Adipocyte (in vitro differentiated cells): ENCODE data around the gene LGALS1.

Source experiments
- DNase-seq: peaks from one replicate; pipeline ENCODE4 v3.0.0-alpha.2; 2015; ENCODE audit warnings: low read depth
- H3K27me3 ChIP-seq: replicated peaks from 2 replicates; pipeline ENCODE4 v1.7.0; 2013; ENCODE audit warnings: mild to moderate bottlenecking, low read length, moderate library complexity; ENCODE audit not compliant: control insufficient read depth, insufficient read depth
- H3K36me3 ChIP-seq: 2 replicates; pipeline ENCODE4 v1.7.0; 2013; ENCODE audit warnings: low read length, mild to moderate bottlenecking, moderate library complexity; ENCODE audit not compliant: control insufficient read depth, insufficient read depth, severe bottlenecking
- H3K4me1 ChIP-seq: 2 replicates; pipeline ENCODE4 v1.7.0; 2013; ENCODE audit warnings: mild to moderate bottlenecking, low read length, moderate library complexity; ENCODE audit not compliant: control insufficient read depth, insufficient read depth
- H3K4me3 ChIP-seq: 2 replicates; pipeline ENCODE4 v1.7.0; 2013; ENCODE audit warnings: mild to moderate bottlenecking, low read length, moderate library complexity
- H3K9ac ChIP-seq: 2 replicates; pipeline ENCODE4 v1.7.0; 2013; ENCODE audit warnings: mild to moderate bottlenecking, low read length, moderate library complexity
- H3K9me3 ChIP-seq: 2 replicates; pipeline ENCODE4 v1.7.0; 2013; ENCODE audit warnings: mild to moderate bottlenecking, low read length, moderate library complexity; ENCODE audit not compliant: control insufficient read depth

LGALS1 gene

GRCh38 chr22:37657590-37658132 is 17.8 kb upstream of the LGALS1 start:
- peaks cover 23% of the 10 kb centered on the region for H3K4me1 ChIP-seq
- peak overlapping the region; percentile 78 for H3K9ac ChIP-seq
- peak overlapping the region; percentile 81 for H3K4me3 ChIP-seq
- H3K36me3 ChIP-seq = peaks cover 5% of the 10 kb centered on the region
- no peaks in the 10 kb centered on the region for H3K9me3 ChIP-seq
- DNase-seq = no peak
- no peaks in the 10 kb centered on the region for H3K27me3 ChIP-seq

- Histone ChIP-seq H3K27me3 (no peaks in the 10 kb centered on the region), H3K4me3 (peak within 1 kb of the TSS; percentile 81), H3K9ac (peak within 1 kb of the TSS; percentile 82), H3K9me3 (no peaks in the 10 kb centered on the region), H3K36me3 (peaks cover 2% of the 10 kb centered on the region), H3K4me1 (peaks cover 23% of the 10 kb centered on the region)
- DNase-seq = peak; percentile 100
These were observed 17.0 kb upstream of the LGALS1 start, which contains the start of gene PDXP for GRCh38 chr22:37658133-37659065. TSS of gene PDXP (plus strand) at chr22:37658723. CDS start at chr22:37658783, 60 bp downstream.

- Histone ChIP-seq H3K4me3 (peak overlapping the region; percentile 81), H3K9me3 (no peaks in the 10 kb centered on the region), H3K4me1 (peaks cover 23% of the 10 kb centered on the region), H3K27me3 (no peaks in the 10 kb centered on the region), H3K36me3 (no peaks in the 10 kb centered on the region), H3K9ac (peak overlapping the region; percentile 82)
- no peak for DNase-seq
These were observed 16.2 kb upstream of the LGALS1 start for GRCh38 chr22:37659066-37659896.

- no peaks in the 10 kb centered on the region for H3K36me3 ChIP-seq
- H3K27me3 ChIP-seq = no peaks in the 10 kb centered on the region
- no peaks in the 10 kb centered on the region for H3K9me3 ChIP-seq
- peak overlapping the region; percentile 82 for H3K9ac ChIP-seq
- peak overlapping the region; percentile 81 for H3K4me3 ChIP-seq
- no peak for DNase-seq
- peaks cover 28% of the 10 kb centered on the region for H3K4me1 ChIP-seq
These were observed 15.3 kb upstream of the LGALS1 start for GRCh38 chr22:37659897-37660708.

GRCh38 chr22:37660709-37661045 is 14.8 kb upstream of the LGALS1 start:
- H3K4me1 ChIP-seq = peaks cover 28% of the 10 kb centered on the region
- no peaks in the 10 kb centered on the region for H3K9me3 ChIP-seq
- H3K36me3 ChIP-seq = peaks cover under 1% of the 10 kb centered on the region
- no peak overlapping the region for H3K9ac ChIP-seq
- DNase-seq = no peak
- no peak overlapping the region for H3K4me3 ChIP-seq
- H3K27me3 ChIP-seq = no peaks in the 10 kb centered on the region

- peak; percentile 79 for DNase-seq
- Histone ChIP-seq H3K27me3 (no peaks in the 10 kb centered on the region), H3K4me1 (peaks cover 28% of the 10 kb centered on the region), H3K9me3 (no peaks in the 10 kb centered on the region), H3K9ac (peak overlapping the region; percentile 24), H3K36me3 (peaks cover 7% of the 10 kb centered on the region), H3K4me3 (no peak overlapping the region)
These were observed 14.1 kb upstream of the LGALS1 start for GRCh38 chr22:37661160-37661924.

- Histone ChIP-seq H3K9me3 (no peaks in the 10 kb centered on the region), H3K4me1 (peaks cover 28% of the 10 kb centered on the region), H3K9ac (no peak overlapping the region), H3K4me3 (no peak overlapping the region), H3K27me3 (no peaks in the 10 kb centered on the region), H3K36me3 (peaks cover 13% of the 10 kb centered on the region)
- DNase-seq = no peak
These were observed 13.4 kb upstream of the LGALS1 start for GRCh38 chr22:37662039-37662438.

GRCh38 chr22:37663521-37664140 is 11.8 kb upstream of the LGALS1 start:
- DNase-seq = no peak
- H3K9ac ChIP-seq = no peak overlapping the region
- H3K27me3 ChIP-seq = no peaks in the 10 kb centered on the region
- peaks cover 13% of the 10 kb centered on the region for H3K36me3 ChIP-seq
- no peak overlapping the region for H3K4me3 ChIP-seq
- H3K4me1 ChIP-seq = peaks cover 22% of the 10 kb centered on the region
- no peaks in the 10 kb centered on the region for H3K9me3 ChIP-seq

GRCh38 chr22:37664249-37665101 is 11.0 kb upstream of the LGALS1 start:
- Histone ChIP-seq H3K9me3 (no peaks in the 10 kb centered on the region), H3K4me1 (peaks cover 19% of the 10 kb centered on the region), H3K4me3 (no peak overlapping the region), H3K9ac (no peak overlapping the region), H3K27me3 (no peaks in the 10 kb centered on the region), H3K36me3 (peaks cover 13% of the 10 kb centered on the region)
- DNase-seq = no peak
